Fibroblast of lung (primary cell): Measurements from ENCODE around the gene NTSR2.

Experiments
- EZH2 ChIP-seq: IDR thresholded peaks from 2 replicates; pipeline ENCODE4 v1.5.1; 2012; ENCODE audit warnings: low read length, control low read depth, mild to moderate bottlenecking; ENCODE audit errors: missing control alignments
- TF ChIP-seq, protein P1 (sequence below), 2 donors: IDR thresholded peaks in 1 of 2; conservative IDR thresholded peaks in 1 of 2; 1 replicate in 1 of 2; 2 replicates in 1 of 2; pipeline ENCODE4 v1.5.1; 2011 to 2012; ENCODE audit warnings: low read length in 2 of 2, control low read depth in 1 of 2, inconsistent platforms in 1 of 2, low read depth in 1 of 2, mild to moderate bottlenecking in 1 of 2

DNA sequence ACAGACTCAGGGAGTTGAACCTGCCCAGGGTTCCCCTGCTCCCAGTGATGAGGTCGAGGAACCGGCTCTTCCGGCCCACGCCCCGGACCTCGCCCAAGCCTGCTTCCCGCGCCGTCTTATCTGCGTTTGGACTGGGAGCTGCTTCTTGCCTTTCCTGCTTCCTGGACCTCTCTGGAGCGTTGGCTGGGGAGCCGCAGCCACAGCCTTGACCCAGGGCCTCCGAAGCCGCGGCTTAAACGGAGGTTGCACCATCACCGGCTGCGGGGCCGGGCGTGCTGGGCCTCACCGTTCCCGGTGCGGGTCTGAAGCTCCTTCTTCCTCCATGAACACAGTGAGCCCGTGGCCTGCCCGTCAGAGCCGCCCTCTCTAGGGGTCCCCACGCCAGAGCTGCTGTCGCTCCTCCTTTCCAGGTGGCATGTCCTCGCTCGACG, 13.3 kb downstream of the NTSR2 start:
- TF ChIP-seq, protein P1, sequence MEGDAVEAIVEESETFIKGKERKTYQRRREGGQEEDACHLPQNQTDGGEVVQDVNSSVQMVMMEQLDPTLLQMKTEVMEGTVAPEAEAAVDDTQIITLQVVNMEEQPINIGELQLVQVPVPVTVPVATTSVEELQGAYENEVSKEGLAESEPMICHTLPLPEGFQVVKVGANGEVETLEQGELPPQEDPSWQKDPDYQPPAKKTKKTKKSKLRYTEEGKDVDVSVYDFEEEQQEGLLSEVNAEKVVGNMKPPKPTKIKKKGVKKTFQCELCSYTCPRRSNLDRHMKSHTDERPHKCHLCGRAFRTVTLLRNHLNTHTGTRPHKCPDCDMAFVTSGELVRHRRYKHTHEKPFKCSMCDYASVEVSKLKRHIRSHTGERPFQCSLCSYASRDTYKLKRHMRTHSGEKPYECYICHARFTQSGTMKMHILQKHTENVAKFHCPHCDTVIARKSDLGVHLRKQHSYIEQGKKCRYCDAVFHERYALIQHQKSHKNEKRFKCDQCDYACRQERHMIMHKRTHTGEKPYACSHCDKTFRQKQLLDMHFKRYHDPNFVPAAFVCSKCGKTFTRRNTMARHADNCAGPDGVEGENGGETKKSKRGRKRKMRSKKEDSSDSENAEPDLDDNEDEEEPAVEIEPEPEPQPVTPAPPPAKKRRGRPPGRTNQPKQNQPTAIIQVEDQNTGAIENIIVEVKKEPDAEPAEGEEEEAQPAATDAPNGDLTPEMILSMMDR (conservative IDR thresholded peaks at IDR 0.05 in 1 of 2, IDR thresholded peaks at IDR 0.05 in 1 of 2; ENCODE audit: low read depth in 1 of 2, low read length in 2 of 2), result no peak
- TF ChIP-seq EZH2, result no peak
